HS-27A (cell line): Measurements from ENCODE around the gene GAB4.

ENCODE experiments used
- DNase-seq: peaks from one replicate; pipeline ENCODE4 v3.0.0-alpha.2; 2012; ENCODE audit warnings: low read depth, missing footprints

GAB4 gene

DNA sequence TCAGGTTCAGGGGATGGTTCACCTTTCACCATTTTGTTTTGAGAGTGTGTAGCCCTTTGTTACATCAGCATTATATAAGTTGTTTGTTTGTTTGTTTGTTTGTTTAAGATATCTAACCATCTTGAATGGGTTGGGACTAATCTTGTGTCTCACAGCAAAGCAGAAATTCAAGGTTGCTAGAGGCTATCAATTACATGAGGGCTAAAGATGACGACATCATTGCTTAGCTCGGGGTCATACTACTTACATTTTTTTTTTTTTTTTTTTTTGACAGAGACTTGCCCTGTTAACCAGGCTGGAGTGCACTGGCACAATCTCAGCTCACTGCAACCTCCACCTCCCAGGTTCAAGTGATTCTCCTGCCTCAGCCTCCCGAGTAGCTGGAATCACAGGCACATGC lies 95.7 kb downstream of the GAB4 start:
- DNase-seq = no peak
